ENCODE measurements around the gene CCDC182. TPM values are rescaled to one million over a fixed set of nuclear protein-coding genes. Genes with fewer than 3 reads are reported as not detected.
A peak's percentile ranks its signal among the peaks of the same experiment; 100 is the strongest.

CCDC182 gene
- total and polyA plus RNA-seq, 10 donors, result not detected

DNA sequence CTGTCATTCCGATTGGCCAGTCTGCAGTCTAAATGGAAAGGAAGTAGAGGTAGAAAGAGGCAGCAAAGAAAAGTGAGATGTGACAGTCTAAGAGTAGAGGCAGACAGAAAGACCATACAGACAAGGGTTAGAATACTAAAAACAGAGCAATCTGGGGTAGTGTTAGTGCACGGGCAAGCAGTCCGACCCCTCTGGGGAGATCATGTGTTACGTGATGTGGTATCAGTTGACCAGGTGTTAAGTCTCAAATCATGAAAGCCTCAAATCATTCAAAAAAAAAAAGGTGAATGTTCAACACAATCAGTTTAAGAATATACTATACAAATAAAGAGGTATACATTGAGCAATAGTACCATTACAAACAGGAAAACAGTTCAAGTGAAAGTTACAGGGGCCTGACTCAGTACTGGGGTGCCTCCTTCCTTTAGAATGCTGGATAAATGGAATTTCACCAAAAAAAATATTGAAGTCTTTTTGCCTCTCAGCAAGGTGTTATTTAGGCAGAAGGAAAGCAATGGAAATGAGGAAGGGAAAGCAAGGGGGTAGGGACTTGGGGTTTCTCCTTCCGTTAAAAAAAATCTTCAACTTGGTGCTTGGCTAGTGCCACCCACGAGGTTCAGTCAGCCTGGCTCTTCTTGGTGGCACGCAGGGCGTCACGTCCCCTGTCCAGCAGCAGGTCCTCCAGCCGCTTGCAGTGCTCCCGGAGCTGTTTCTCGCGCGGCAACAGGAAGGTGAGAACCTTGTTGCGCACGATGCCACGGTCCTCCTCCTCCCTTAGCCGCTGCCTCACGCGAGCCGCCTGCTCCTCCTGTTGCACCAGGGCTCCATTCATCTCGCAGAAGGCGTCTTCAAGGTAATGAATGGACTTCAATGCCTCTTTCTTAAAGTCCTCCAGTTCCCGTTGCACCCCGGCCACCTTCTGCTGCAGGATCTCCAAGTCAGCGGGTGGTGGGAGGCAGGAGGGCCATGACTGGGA, 616 bp downstream of the CCDC182 start:
- intact Hi-C loops (cut with DNase I; ENCODE audit: low total_unique reads), result loop anchor here (5.0 kb wide), 3 partner anchors 147 to 612 kb away; no protein-coding TSS in a partner anchor
- DNase-seq, result no peak
- Histone ChIP-seq H3K9me3 (no peaks in the 10 kb centered on the region), H3K27ac (no peak overlapping the region), H3K27me3 (replicated peaks in 1 of 7) (no peaks in the 10 kb centered on the region), H3K4me1 (peaks cover 0 to 16% (median 10%) of the 10 kb centered on the region in 6 donors), H3K36me3 (no peaks in the 10 kb centered on the region), H3K4me3 (no peak overlapping the region)
- TF ChIP-seq POLR2AphosphoS5 (IDR thresholded peaks at IDR 0.05) (no peak), POLR2A (IDR thresholded peaks at IDR 0.05) (no peak), CTCF (IDR thresholded peaks at IDR 0.05 in 8 of 11, conservative IDR thresholded peaks at IDR 0.05 in 3 of 11) (no peak)
- WGBS, 5 donors, result 76 to 89% (median 80%) methylated on average over 25 to 26 of the region's 26 CpGs

DNA sequence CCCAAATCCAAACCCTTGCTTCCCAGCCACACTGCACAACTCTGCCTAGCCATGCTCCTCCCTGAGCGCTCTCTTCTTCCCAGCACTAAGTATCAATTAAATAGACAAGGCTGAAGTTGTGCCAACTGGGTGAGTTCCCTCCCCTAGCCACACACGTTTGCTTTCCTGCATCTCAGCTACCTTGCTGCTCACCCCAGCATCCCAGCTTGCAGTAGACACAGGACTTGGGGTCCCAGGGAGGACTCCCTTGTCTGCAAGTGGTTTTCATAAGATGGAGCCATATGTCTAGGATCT, 4.9 kb downstream of the CCDC182 start:
- no peak for DNase-seq
- TF ChIP-seq POLR2AphosphoS5 (IDR thresholded peaks at IDR 0.05) (no peak), CTCF (IDR thresholded peaks at IDR 0.05 in 8 of 11, conservative IDR thresholded peaks at IDR 0.05 in 3 of 11) (peak in 1 of 11 experiments; percentile 3), POLR2A (IDR thresholded peaks at IDR 0.05) (no peak)
- intact Hi-C loops (cut with DNase I; ENCODE audit: low total_unique reads), result no loop called here
- Histone ChIP-seq H3K36me3 (no peaks in the 10 kb centered on the region), H3K4me1 (peaks cover 0 to 17% (median 9%) of the 10 kb centered on the region in 6 donors), H3K4me3 (no peak overlapping the region), H3K27ac (no peak overlapping the region), H3K9me3 (no peaks in the 10 kb centered on the region), H3K27me3 (replicated peaks in 1 of 7) (no peaks in the 10 kb centered on the region)
- WGBS, 5 donors, result 56 to 74% (median 68%) methylated on average over 2 of the region's 2 CpGs

GRCh38 chr17:57739402-57740234, 5.5 kb downstream of the CCDC182 start:
- DNase-seq, result no peak
- Histone ChIP-seq H3K27me3 (replicated peaks in 1 of 7) (no peaks in the 10 kb centered on the region), H3K4me1 (peaks cover 0 to 17% (median 5%) of the 10 kb centered on the region in 6 donors), H3K27ac (no peak overlapping the region), H3K4me3 (no peak overlapping the region), H3K9me3 (no peaks in the 10 kb centered on the region), H3K36me3 (no peaks in the 10 kb centered on the region)
- 27 to 91% (median 74%) methylated on average over 1 of the region's 1 CpG for WGBS, 5 donors
- intact Hi-C loops (cut with DNase I; ENCODE audit: low total_unique reads), result no loop called here
- TF ChIP-seq POLR2AphosphoS5 (IDR thresholded peaks at IDR 0.05), result no peak
- peak in 7 of 11 experiments; percentile 36 to 56 (median 43) for TF ChIP-seq CTCF (IDR thresholded peaks at IDR 0.05 in 8 of 11, conservative IDR thresholded peaks at IDR 0.05 in 3 of 11)
- no peak for TF ChIP-seq POLR2A (IDR thresholded peaks at IDR 0.05)

All from spleen (tissue), 11 donors.